DMS79 treated with DMSO at 0.1 percent for 48 hours (cell line): Measurements from ENCODE around the gene TBXA2R.
"Not testable (repeated sequence)": the region's sequence is repeated elsewhere in the genome, so short reads cannot be mapped to it uniquely, and the experiment has no call there.

ENCODE experiments used
- DNase-seq: peaks from one replicate; lab custom pipeline; 2025; lab: John Stamatoyannopoulos, UW

TBXA2R gene

GRCh38 chr19:3639479-3639878 is 32.8 kb upstream of the TBXA2R start:
- no peak for DNase-seq

GRCh38 chr19:3638208-3639193 is 31.8 kb upstream of the TBXA2R start:
- no peak for DNase-seq

DNA sequence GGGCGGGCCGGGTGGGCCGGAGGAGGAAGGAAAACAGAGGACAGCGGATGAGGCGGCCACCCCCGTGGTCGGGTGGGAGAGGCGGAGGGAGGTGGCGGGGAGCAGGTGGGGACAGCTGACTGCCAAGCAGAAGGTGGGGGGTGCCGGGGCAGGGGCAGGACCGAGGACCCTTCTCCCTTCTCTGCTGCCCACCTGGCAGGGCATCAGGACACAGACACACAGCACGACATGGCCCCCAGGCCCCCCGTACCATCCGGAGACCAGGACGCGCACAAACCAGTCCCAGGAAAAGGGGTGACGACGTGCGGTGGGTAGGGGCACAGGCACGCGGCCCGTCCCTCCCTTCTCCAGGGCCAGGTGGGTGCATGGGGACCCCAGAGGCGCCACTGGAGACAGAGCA is 30.9 kb upstream of the TBXA2R start:
- no peak for DNase-seq

- no peak for DNase-seq
These were observed 30.3 kb upstream of the TBXA2R start for GRCh38 chr19:3636962-3637361.

GRCh38 chr19:3636506-3636905 is 29.8 kb upstream of the TBXA2R start:
- DNase-seq = no peak

DNA sequence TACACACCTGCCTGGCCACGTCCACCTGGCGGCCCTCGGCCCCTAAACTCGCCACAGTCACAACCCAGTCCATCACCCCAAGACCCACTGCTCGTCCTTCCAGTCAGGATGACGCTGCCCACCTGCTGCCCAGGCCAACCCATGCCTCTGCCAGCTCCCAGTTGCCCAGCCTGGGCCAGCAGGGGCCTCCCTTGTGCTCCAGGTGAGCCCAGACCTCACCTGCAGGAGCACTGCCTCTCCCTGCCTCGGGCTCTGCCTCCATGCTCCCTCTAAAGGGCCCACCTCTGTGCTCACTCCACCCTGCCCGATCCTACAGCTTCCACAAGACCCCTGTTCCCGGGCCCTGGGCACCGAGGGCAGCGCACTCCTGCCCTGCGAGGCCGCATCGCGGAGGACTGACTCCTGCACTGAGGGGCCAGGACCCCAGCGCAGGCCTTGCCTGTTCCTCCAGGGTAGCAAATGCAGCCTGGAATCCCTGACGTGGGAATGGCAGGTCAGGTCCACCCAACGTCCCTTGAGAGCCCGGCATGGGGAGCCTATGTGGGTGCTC is 27.9 kb upstream of the TBXA2R start:
- DNase-seq = no peak

DNA sequence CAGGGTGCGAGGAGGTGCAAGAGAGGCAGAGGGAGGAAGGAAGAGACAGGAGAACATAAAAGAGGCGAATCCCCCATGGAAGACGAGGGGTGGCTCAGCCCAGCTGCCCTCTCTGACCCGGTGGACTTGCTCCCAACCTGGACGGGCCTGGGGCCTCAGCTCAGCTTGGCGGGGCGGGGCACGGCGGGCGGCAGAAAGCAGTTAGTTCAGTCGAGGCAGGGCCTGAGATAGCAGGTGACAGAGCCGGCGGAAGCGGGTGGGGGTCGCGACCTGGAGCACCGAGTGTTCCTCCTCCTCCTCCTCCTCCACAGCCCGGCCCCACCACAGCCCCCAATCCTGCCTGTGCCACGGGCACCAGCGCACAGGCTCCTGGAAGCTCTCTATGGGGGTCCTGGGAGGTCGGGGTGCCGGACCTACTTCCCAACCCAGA is 26.9 kb upstream of the TBXA2R start:
- DNase-seq = no peak

GRCh38 chr19:3632739-3633558 is 26.3 kb upstream of the TBXA2R start:
- no peak for DNase-seq

DNA sequence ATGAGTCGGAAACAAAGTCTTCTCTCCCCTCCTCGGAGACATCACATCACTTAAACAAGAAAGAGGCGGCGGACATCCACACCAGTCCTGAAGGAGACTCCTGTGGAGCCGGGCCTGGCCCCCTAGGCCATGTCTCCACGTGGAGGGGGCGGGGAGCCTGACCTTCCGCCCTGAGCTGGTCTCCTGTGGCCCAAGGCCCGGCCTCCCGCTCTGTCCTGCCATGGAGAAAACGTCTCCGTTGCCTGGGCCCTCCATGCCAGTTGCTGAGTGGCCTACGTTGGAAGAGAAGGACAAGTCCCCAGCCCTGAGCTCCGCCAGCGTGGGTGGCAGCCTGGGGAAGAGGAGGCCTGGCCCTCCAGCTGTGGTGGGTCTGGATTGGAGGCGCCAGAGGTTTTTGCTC is 25.4 kb upstream of the TBXA2R start:
- no peak for DNase-seq

DNA sequence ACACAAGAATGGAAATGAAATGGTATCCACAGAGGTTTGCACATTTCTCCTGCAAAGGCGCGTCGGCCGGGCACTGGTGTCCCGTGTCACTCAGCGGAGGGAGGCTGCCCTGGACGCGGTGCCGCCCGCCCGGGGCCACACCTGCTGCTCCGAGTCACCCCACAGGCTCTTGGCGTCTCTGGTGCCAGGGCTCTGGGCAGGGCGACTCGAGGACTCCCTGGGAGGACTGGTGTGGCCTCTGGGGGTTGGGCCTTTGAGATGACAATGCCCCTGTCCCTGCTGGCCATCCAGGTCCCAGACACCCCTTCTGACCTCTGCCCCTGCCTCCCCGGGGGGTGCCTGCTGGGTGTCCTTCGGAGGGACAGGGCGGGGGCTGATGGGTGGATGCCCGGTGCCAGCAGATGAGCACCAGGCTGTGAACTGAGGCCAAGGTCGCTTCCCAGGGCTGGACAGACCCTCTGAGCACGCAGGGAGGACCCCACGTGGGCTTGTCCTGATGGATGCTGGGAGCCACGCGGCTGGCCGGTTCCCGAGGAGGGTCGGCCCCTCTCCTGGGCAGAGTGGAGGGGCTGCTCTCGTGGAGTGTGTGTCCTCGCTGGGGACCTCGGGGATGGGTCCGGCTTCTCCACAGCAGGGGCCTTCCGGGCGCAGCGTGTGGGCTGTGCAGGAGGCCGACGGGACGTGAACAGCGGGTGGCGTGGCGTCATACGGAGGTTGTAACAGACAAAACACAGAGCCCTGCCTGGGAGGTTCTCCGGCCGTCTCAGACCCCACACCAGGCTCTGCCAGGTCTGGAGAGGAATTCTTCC is 24.6 kb upstream of the TBXA2R start:
- DNase-seq = no peak

GRCh38 chr19:3628766-3629165 is 22.1 kb upstream of the TBXA2R start:
- not testable (repeated sequence) for DNase-seq

DNA sequence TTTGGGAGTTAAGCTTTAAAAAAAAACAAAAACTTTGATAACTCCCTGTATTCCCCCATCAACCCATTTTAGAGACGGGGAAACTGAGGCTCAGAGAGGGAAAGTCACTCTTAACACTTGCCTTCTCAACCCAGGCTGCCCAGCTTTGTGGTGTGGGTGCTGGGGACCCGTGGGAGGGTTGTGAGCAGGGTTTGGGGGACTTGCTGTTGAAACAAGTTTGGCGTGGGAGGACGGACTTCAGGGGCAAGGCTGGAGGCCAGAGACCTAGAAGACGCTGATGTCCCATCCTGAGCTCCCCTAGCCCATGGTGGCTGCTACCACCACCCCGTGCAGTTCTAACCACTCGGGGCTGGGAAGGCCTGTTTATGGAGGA is 20.7 kb upstream of the TBXA2R start:
- no peak for DNase-seq

GRCh38 chr19:3626473-3627350 is 20.0 kb upstream of the TBXA2R start, which contains the start of gene CACTIN:
Gene CACTIN, minus strand, starts transcription at chr19:3626790. Its CDS starts 28 bp downstream, at chr19:3626762.
- DNase-seq = peak; percentile 93

- no peak for DNase-seq
These were observed 19.4 kb upstream of the TBXA2R start for GRCh38 chr19:3625996-3626472.

GRCh38 chr19:3623716-3624115 is 17.0 kb upstream of the TBXA2R start:
- no peak for DNase-seq

GRCh38 chr19:3622224-3622623 is 15.5 kb upstream of the TBXA2R start:
- no peak for DNase-seq

GRCh38 chr19:3621689-3622088 is 15.0 kb upstream of the TBXA2R start:
- DNase-seq = no peak

- DNase-seq = no peak
These were observed 14.3 kb upstream of the TBXA2R start for GRCh38 chr19:3620817-3621547.

- DNase-seq = no peak
These were observed 13.6 kb upstream of the TBXA2R start for GRCh38 chr19:3620145-3620816.
